H1 (cell line): ENCODE measurements around the gene UCKL1. TPM values are rescaled to one million over a fixed set of nuclear protein-coding genes. Genes with fewer than 3 reads are reported as not detected.

ENCODE experiments used
- CTCF ChIA-PET: fragments of 300-600 bp; sonication (Branson Sonifier 250); formaldehyde crosslinking; loops from one replicate; lab custom pipeline; 2021; ENCODE audit not compliant: partially characterized antibody; lab: Charles Lee
- POLR2A ChIA-PET: fragments of 300-600 bp; sonication (Branson Sonifier 250); formaldehyde crosslinking; loops from one replicate; lab custom pipeline; 2021; ENCODE audit warnings: inconsistent platforms; ENCODE audit not compliant: partially characterized antibody; lab: Charles Lee
- DNase-seq, 2 experiments: peaks; one replicate each; pipeline versions ENCODE4 v3.0.0 to v3.0.0-alpha.2; 2010 to 2022; ENCODE audit warnings: low spot score in 2 of 2, low read depth in 1 of 2, mixed read lengths in 1 of 2
- FAIRE-seq: peaks from 2 replicates; lab custom pipeline; 2011; peaks lifted over from hg19 to GRCh38; lab: Jason Lieb, UNC
- H2AFZ ChIP-seq: 2 replicates; pipeline ENCODE4 v1.8.1; 2012; ENCODE audit warnings: low read length, inconsistent platforms
- H2AK5ac ChIP-seq: 2 replicates; pipeline ENCODE4 v1.6.1; 2013; ENCODE audit warnings: low read depth, low read length
- H2BK120ac ChIP-seq: replicated peaks from 2 replicates; pipeline ENCODE3; 2013; ENCODE audit warnings: low read depth, low read length, inconsistent platforms
- H2BK12ac ChIP-seq: 2 replicates; pipeline ENCODE4 v1.6.1; 2013; ENCODE audit warnings: low read depth, low read length
- H2BK15ac ChIP-seq: 2 replicates; pipeline ENCODE4 v1.6.1; 2013; ENCODE audit warnings: low read length
- H2BK20ac ChIP-seq: 2 replicates; pipeline ENCODE4 v1.6.1; 2013; ENCODE audit warnings: low read length
- H2BK5ac ChIP-seq: 2 replicates; pipeline ENCODE4 v1.6.1; 2013; ENCODE audit warnings: low read depth, low read length
- H3K14ac ChIP-seq: 2 replicates; pipeline ENCODE4 v1.6.1; 2013; ENCODE audit warnings: inconsistent platforms; ENCODE audit not compliant: insufficient read length
- H3K18ac ChIP-seq: 2 replicates; pipeline ENCODE4 v1.6.1; 2013; ENCODE audit warnings: low read length; ENCODE audit errors: extremely low read depth
- H3K23ac ChIP-seq: 2 replicates; pipeline ENCODE4 v1.6.1; 2013; ENCODE audit warnings: inconsistent platforms; ENCODE audit not compliant: insufficient read length
- H3K23me2 ChIP-seq: 2 replicates; pipeline ENCODE4 v1.6.1; 2013; ENCODE audit warnings: low read depth, low read length
- H3K27ac ChIP-seq: 2 replicates; pipeline ENCODE4 v1.6.1; 2011; ENCODE audit warnings: low read depth, low read length, inconsistent platforms
- H3K27me3 ChIP-seq, 4 experiments: replicated peaks in 1 of 4; 1 replicate in 1 of 4; 2 replicates in 3 of 4; pipeline versions ENCODE4 v1.6.1 to v1.8.1; 2011 to 2013; ENCODE audit warnings: low read length in 3 of 4, mild to moderate bottlenecking in 3 of 4, inconsistent platforms in 2 of 4, mixed read lengths in 2 of 4, moderate library complexity in 1 of 4; ENCODE audit not compliant: control insufficient read depth in 3 of 4, insufficient read depth in 3 of 4; ENCODE audit errors: extremely low read depth in 1 of 4
- H3K36me3 ChIP-seq, 4 experiments: 2 replicates each; pipeline versions ENCODE4 v1.6.1 to v1.8.1; 2011 to 2013; ENCODE audit warnings: mild to moderate bottlenecking in 4 of 4, low read length in 3 of 4, moderate library complexity in 2 of 4, control low read depth in 1 of 4, inconsistent platforms in 1 of 4; ENCODE audit not compliant: insufficient read depth in 4 of 4, control insufficient read depth in 2 of 4
- H3K4ac ChIP-seq: replicated peaks from 2 replicates; pipeline ENCODE3; 2013; ENCODE audit warnings: low read length, low read depth, mixed read lengths, inconsistent platforms; ENCODE audit not compliant: insufficient read length
- H3K4me1 ChIP-seq, 4 experiments: replicated peaks in 1 of 4; 1 replicate in 1 of 4; 2 replicates in 3 of 4; pipeline versions ENCODE4 v1.6.1 to v1.8.1; 2011 to 2013; ENCODE audit warnings: low read length in 3 of 4, inconsistent platforms in 2 of 4, mixed read lengths in 1 of 4; ENCODE audit not compliant: insufficient read depth in 4 of 4, control insufficient read depth in 3 of 4
- H3K4me2 ChIP-seq, 2 experiments: 2 replicates each; pipeline versions ENCODE4 v1.6.1 to v1.8.1; 2011 to 2013; ENCODE audit warnings: low read depth in 2 of 2, low read length in 2 of 2, control low read depth in 1 of 2, inconsistent platforms in 1 of 2, mild to moderate bottlenecking in 1 of 2; ENCODE audit not compliant: insufficient read depth in 1 of 2
- H3K4me3 ChIP-seq, 4 experiments: fragments of 200-600, 300-600 bp in 1 of 4; sonication (generic), shearing (Covaris generic), sonication (Bioruptor Twin) in 1 of 4; 2 replicates each; pipeline versions ENCODE4 v1.5.1 to v1.8.1; 2011 to 2016; ENCODE audit warnings: low read length in 4 of 4, low read depth in 3 of 4, control low read depth in 2 of 4, inconsistent platforms in 2 of 4, mild to moderate bottlenecking in 2 of 4, mixed read lengths in 1 of 4, moderate library complexity in 1 of 4; ENCODE audit not compliant: insufficient read depth in 2 of 4; ENCODE audit errors: extremely low read depth in 1 of 4
- H3K56ac ChIP-seq: replicated peaks from 2 replicates; pipeline ENCODE3; 2013; ENCODE audit warnings: low read depth, mild to moderate bottlenecking, mixed read lengths, low read length, inconsistent platforms; ENCODE audit not compliant: insufficient read length
- H3K79me1 ChIP-seq: 2 replicates; pipeline ENCODE4 v1.6.1; 2013; ENCODE audit warnings: low read depth, low read length, control low read depth
- H3K79me2 ChIP-seq, 2 experiments: 2 replicates each; pipeline versions ENCODE4 v1.6.1 to v1.8.1; 2012 to 2013; ENCODE audit warnings: low read length in 2 of 2, mild to moderate bottlenecking in 2 of 2, inconsistent platforms in 1 of 2; ENCODE audit not compliant: insufficient read depth in 2 of 2, control insufficient read depth in 1 of 2
- H3K9ac ChIP-seq, 4 experiments: replicated peaks in 1 of 4; 1 replicate in 1 of 4; 2 replicates in 3 of 4; pipeline versions ENCODE4 v1.6.1 to v1.8.1; 2011 to 2013; ENCODE audit warnings: low read depth in 3 of 4, low read length in 3 of 4, control low read depth in 2 of 4, mild to moderate bottlenecking in 2 of 4, moderate library complexity in 2 of 4, inconsistent platforms in 1 of 4; ENCODE audit errors: extremely low read depth in 1 of 4
- H3K9me3 ChIP-seq, 2 experiments: 2 replicates each; pipeline versions ENCODE4 v1.6.1 to v1.8.1; 2012 to 2013; ENCODE audit warnings: mild to moderate bottlenecking in 2 of 2, moderate library complexity in 2 of 2, control low read depth in 1 of 2, inconsistent platforms in 1 of 2, low read depth in 1 of 2, low read length in 1 of 2, mixed read lengths in 1 of 2; ENCODE audit not compliant: insufficient read depth in 2 of 2
- H4K20me1 ChIP-seq, 2 experiments: replicated peaks in 1 of 2; 2 replicates each; pipeline versions ENCODE3 to v1.8.1; 2011 to 2013; ENCODE audit warnings: inconsistent platforms in 2 of 2, low read length in 2 of 2, mild to moderate bottlenecking in 1 of 2; ENCODE audit not compliant: insufficient read depth in 2 of 2, control insufficient read depth in 1 of 2
- H4K5ac ChIP-seq: 2 replicates; pipeline ENCODE4 v1.6.1; 2013; ENCODE audit warnings: low read length, low read depth, mixed read lengths, inconsistent platforms; ENCODE audit not compliant: insufficient read length
- H4K8ac ChIP-seq: 2 replicates; pipeline ENCODE4 v1.8.0; 2013; ENCODE audit warnings: mild to moderate bottlenecking, moderate library complexity, low read length, inconsistent platforms; ENCODE audit not compliant: insufficient read depth; ENCODE audit errors: extremely low read depth
- H4K91ac ChIP-seq: replicated peaks from 2 replicates; pipeline ENCODE3; 2013; ENCODE audit warnings: low read length, mixed read lengths, inconsistent platforms; ENCODE audit not compliant: insufficient read length
- BCL11A ChIP-seq, 2 experiments: IDR thresholded peaks; one replicate each; pipeline ENCODE4 v1.6.1; 2011; ENCODE audit warnings: low read depth in 2 of 2, low read length in 2 of 2, mild to moderate bottlenecking in 2 of 2
- CHD1 ChIP-seq: IDR thresholded peaks from 2 replicates; pipeline ENCODE4 v1.6.1; 2012; ENCODE audit warnings: low read depth, low read length, improper control_type of control experiment
- CTCF ChIP-seq, 3 experiments: IDR thresholded peaks; 1 replicate in 2 of 3; 2 replicates in 1 of 3; pipeline versions ENCODE4 v1.5.1 to v1.6.1; 2011; ENCODE audit warnings: low read length in 3 of 3, mild to moderate bottlenecking in 3 of 3, inconsistent platforms in 2 of 3, low read depth in 1 of 3, moderate library complexity in 1 of 3; ENCODE audit not compliant: insufficient read depth in 1 of 3; ENCODE audit errors: control extremely low read depth in 1 of 3
- JUN ChIP-seq: IDR thresholded peaks from 2 replicates; pipeline ENCODE4 v1.6.1; 2011; ENCODE audit warnings: low read depth, mild to moderate bottlenecking, improper control_type of control experiment, low read length
- KDM4A ChIP-seq: IDR thresholded peaks from one replicate; pipeline ENCODE4 v1.7.1; 2012; ENCODE audit warnings: low read depth, mild to moderate bottlenecking, moderate library complexity, low read length, inconsistent platforms; ENCODE audit not compliant: severe bottlenecking
- MAFK ChIP-seq: IDR thresholded peaks from 2 replicates; pipeline ENCODE4 v1.6.1; 2012; ENCODE audit warnings: low read depth, mild to moderate bottlenecking, improper control_type of control experiment, low read length
- SAP30 ChIP-seq: fragments of 300-600 bp; sonication (generic); IDR thresholded peaks from 2 replicates; pipeline ENCODE4 v1.7.1; 2012; ENCODE audit warnings: low read length, moderate library complexity, mild to moderate bottlenecking, inconsistent platforms; ENCODE audit not compliant: insufficient read depth, insufficient replicate concordance
- SP4 ChIP-seq: IDR thresholded peaks from 2 replicates; pipeline ENCODE4 v1.6.1; 2012; ENCODE audit warnings: low read length, inconsistent platforms
- WGBS, 2 experiments: shearing (Covaris generic) in 1 of 2; methylation state at CpG; one replicate each; pipeline versions ENCODE4 v1.1.6 to v1.1.7; 2013 to 2015; ENCODE audit warnings: low lambda C conversion rate in 2 of 2, mixed read lengths in 2 of 2, inconsistent platforms in 1 of 2, low coverage in 1 of 2, missing lambda C conversion rate in 1 of 2; ENCODE audit not compliant: insufficient replicate concordance in 2 of 2, insufficient coverage in 1 of 2, insufficient read length in 1 of 2; ENCODE audit errors: extremely low coverage in 1 of 2, missing lambda C conversion rate in 1 of 2; 5-methylcytosine and 5-hydroxymethylcytosine counted together
- polyA plus RNA-seq, 7 experiments: library from polyadenylated mRNA; depleted of rRNA in 3 of 7; stranded (reverse) in 5 of 7; unstranded in 2 of 7; fragments of >200 nt in 5 of 7; fragments of 200-250 nt in 2 of 7; gene quantifications; 1 replicate in 5 of 7; 2 replicates in 1 of 7; 4 replicates in 1 of 7; pipeline versions ENCODE4 v1.2.1 to v1.2.3, GENCODE V29; 2011 to 2013; ENCODE audit warnings: missing spikeins in 2 of 7, mixed read lengths in 2 of 7
- total RNA-seq: library from RNA; stranded (reverse); fragmentation: NEBNext Ultra II Directional; extraction: Animal tissue kit (Norgen Biotek cat#: 25700); gene quantifications from 2 replicates; pipeline ENCODE4 v1.2.1, GENCODE V29; 2021
- TF ChIP-seq, protein P1 (sequence below): IDR thresholded peaks from 2 replicates; pipeline ENCODE4 v1.6.1; 2011; ENCODE audit warnings: low read depth, mild to moderate bottlenecking, low read length; ENCODE audit not compliant: insufficient read depth

UCKL1 gene
- total and polyA plus RNA-seq, 2 of the 8 experiments (the other 6 are each of a cell fraction or from before 2014, with no cell fraction given): 36.5 to 91.2 TPM

DNA sequence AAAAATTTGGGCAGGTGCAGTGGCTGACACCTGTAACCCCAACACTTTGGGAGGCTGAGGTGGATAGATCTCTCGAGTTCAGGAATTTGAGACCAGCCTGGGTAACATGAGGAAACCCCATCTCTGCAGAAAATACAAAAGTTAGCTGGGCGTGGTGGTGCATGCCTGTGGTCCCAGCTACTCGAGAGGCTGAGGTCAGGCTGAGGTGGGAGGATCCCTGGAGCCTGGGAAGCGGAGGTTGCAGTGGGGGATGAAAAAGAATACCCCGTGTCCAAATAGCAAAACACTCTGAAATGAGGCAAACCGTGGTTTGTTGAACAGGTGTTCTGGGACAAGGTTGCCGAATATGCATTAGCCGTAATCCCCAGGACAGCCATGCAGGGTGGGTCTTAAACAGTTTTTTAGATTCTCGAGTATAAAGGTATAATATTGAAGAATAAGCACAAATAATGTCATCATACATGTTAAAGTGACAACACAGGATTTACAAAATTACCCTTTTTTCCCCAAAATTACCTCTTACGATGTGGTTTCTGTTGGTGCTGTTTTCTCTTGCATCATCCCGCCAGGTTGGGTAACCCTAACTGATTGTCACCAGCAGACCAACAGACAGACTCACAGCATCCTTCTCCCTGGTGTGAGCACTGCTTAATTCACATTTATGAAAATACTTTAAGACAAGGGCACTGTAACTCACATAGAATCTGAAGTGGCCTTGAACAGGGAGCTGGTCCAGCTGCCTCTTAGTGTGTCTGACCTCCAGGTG is 52.2 kb downstream of the UCKL1 start:
- H2AK5ac ChIP-seq: no peak overlapping the region
- H3K36me3 ChIP-seq: no peaks in the 10 kb centered on the region
- H3K79me1 ChIP-seq: peaks cover 16% of the 10 kb centered on the region
- DNase-seq (no peak), FAIRE-seq (no peak)
- no peak overlapping the region for H3K14ac ChIP-seq
- H2BK120ac ChIP-seq: no peak overlapping the region
- no peak overlapping the region for H3K27ac ChIP-seq
- H2BK15ac ChIP-seq: no peak overlapping the region
- no peaks in the 10 kb centered on the region for H3K23me2 ChIP-seq
- WGBS, 2 experiments: 91% methylated on average over 11 of the region's 11 CpGs; no CpG with 5 or more reads in 1 of the 2 experiments
- no peak overlapping the region for H3K9ac ChIP-seq
- H3K4me1 ChIP-seq: no peaks in the 10 kb centered on the region
- no peak overlapping the region for H2BK5ac ChIP-seq
- ChIA-PET CTCF (interaction anchor here (1.0 to 6.0 kb wide), 6 partner anchors 7 to 365 kb away, joined by 3 to 34 read pairs (median 3); partner anchors contain the start of gene PRPF6), POLR2A (interaction anchor here (0.6 to 1.0 kb wide), 2 partner anchors 39 to 71 kb away, joined by 3 read pairs; partner anchors contain the start of gene TPD52L2)
- H3K4me3 ChIP-seq: no peak overlapping the region
- peaks cover 0 to 38% of the 10 kb centered on the region in 2 experiments; a peak in 2 of 4 replicates for H3K79me2 ChIP-seq
- no peak overlapping the region for H3K56ac ChIP-seq
- H4K5ac ChIP-seq: no peak overlapping the region
- no peak overlapping the region for H4K8ac ChIP-seq
- H4K20me1 ChIP-seq: peaks cover 0 to 6% of the 10 kb centered on the region in 2 experiments
- no peak overlapping the region for H3K4ac ChIP-seq
- H4K91ac ChIP-seq: no peak overlapping the region
- no peak overlapping the region for H2BK20ac ChIP-seq
- no peaks in the 10 kb centered on the region for H3K9me3 ChIP-seq
- H3K27me3 ChIP-seq: no peaks in the 10 kb centered on the region
- H3K4me2 ChIP-seq: no peak overlapping the region
- H3K23ac ChIP-seq: no peak overlapping the region
- H3K18ac ChIP-seq: no peak overlapping the region
- no peak overlapping the region for H2BK12ac ChIP-seq
- H2AFZ ChIP-seq: no peak overlapping the region
- TF ChIP-seq, protein P1, sequence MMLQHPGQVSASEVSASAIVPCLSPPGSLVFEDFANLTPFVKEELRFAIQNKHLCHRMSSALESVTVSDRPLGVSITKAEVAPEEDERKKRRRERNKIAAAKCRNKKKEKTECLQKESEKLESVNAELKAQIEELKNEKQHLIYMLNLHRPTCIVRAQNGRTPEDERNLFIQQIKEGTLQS: no peak
- no peak for TF ChIP-seq CHD1
- TF ChIP-seq SAP30: no peak
- no peak for TF ChIP-seq CTCF (IDR thresholded peaks at IDR 0.05; ENCODE audit: control extremely low read depth in 1 of 3, insufficient read depth in 1 of 3, low read depth in 1 of 3, low read length in 3 of 3)
- TF ChIP-seq SP4: no peak
- no peak for TF ChIP-seq KDM4A
- TF ChIP-seq JUN: no peak
- TF ChIP-seq MAFK: no peak
- TF ChIP-seq BCL11A (IDR thresholded peaks at IDR 0.05; ENCODE audit: low read depth in 2 of 2, low read length in 2 of 2): no peak
